NCI-H2081 (cell line): ENCODE results near the gene GPR171.

ENCODE experiments used
- DNase-seq, 2 experiments: peaks; one replicate each; lab custom pipeline; 2025; lab: John Stamatoyannopoulos, UW

Gene GPR171

GRCh38 chr3:151213151-151213550, 10.1 kb upstream of the GPR171 start:
- no peak for DNase-seq

GRCh38 chr3:151210676-151211381, 7.8 kb upstream of the GPR171 start:
- DNase-seq = peak in 1 of 2 experiments; percentile 44

GRCh38 chr3:151209654-151210053, 6.6 kb upstream of the GPR171 start:
- no peak for DNase-seq

GRCh38 chr3:151206201-151206600, 3.2 kb upstream of the GPR171 start:
- DNase-seq = no peak

- DNase-seq = no peak
Measured at GRCh38 chr3:151205482-151205881, 2.5 kb upstream of the GPR171 start.

DNA sequence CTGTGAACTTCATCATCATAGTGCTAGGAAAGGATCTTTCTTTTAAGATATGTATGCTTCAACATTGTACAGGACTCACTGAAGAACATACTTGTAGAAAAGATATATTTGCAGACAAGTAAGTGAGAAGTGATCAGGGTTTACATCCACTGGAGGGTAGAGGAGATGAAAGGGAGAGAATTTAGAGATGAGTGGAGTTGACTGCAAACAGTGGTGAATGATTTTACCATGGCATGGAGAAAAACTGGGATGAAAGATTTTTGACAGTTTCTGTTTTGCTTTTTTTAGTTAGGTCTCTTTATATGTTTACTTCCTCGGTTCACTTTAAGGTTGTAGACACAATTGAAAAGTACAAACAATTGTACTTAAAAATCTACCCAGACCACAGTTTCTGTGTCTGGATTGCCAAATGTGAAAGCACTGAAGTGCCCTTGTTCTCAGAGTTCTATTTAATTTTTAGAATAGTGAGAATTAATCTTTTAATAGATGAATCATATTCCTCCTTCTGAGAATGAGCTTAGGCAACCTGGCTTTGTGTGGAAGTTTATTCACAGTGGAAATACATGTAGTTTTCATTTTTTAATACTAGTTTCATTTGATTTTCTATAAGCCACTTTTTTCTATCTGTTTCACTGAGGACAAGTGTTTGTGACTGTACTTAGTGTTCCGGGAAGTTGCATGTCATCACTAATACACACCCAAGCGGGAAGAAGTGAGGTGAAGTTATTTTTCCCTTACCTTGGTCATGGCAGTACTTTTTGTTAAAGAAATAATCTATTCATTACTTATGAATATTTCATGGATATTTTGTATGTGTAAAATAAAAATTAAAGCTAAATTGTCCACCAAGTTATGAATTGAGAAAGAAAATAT, 1.8 kb upstream of the GPR171 start:
- no peak for DNase-seq

DNA sequence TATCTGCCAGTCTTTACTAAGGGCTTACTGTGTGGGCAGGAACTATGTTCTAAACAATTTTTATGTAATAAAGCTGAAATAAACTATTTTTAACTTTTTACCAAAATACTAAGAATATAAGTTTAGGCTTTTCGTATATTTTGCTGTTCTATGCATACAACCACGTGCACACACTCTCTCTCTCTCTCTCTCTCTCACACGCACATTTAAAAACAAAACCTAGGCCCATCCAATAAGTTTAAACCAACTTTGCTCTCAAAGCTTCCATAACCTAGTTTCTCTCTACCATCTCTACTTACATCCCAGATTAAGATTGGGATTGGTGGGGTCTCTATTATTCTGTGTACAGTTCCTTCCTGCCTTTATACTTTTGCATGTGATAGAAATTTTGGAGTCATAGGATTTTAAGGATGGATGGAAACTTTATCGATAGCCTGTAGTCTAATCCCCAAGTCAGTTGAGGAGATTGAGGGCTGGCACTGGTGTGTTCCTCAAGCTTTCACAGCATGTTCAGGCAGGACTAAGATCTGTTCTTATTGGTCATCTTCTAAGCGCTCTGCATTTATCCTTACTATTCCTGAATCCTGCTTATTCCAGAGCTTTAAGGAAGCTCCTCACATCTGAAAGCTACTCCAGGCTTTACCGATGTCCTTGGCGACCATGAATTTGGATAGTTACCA, 1.8 kb downstream of the GPR171 start:
- DNase-seq = no peak

DNA sequence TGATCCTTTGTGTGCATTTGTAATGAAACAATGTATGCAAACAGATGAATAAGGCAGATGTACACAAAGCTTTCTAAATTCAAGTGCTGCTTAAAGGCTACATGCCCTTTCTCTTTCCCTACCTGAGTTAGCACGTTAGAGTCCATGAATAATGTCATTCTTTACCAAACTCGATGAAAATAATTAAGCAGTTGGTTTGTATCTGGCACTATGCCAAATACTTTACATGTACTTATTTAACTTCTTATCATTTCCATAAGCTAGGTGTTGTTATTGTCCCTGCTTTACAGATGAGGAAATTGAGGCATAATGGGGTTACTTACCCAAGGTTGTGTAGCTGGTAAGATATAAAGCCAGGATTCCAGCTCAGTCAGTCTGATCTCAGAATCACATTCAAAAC, 2.4 kb downstream of the GPR171 start:
- DNase-seq = no peak

DNA sequence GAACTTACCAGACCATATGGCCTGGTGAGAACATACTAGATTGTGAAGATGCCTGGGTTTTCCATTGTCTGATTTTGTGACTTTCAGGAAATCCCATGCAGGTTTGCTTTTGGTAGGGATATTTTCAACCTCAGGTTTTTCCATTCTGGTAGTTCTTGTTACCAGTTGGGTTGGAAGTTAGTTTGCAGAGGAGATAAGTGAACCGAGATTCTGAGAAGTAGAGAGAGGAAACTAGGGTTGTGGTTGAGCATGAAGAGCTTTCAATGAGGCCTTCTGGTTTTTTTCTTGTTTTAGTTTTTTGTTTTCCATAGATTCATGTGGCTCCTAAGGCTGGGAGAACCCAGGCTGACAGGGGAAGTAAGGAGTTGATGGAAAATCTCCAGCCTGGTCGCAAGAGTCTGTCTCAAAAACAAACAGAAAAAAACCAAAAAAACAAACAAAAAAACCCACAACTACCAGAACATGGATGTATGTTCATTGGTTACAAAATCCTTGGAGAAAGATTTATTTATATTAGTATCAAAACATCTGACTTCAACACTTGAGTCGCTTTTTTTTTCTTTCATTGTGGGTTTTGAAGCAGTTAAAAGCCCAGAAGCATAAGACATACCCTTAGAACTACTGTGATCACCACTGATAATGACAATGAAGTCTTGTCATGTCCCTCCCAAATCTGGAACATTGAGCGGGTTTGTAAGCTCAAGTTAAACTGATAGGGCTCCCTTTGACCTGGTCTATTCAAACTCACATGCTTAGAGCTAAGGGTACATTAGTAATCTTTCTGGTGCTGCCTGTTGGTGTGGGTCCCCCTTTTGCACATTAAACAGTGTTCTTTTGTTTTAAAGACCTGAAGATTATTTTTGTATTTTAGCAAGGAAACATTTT, 3.2 kb downstream of the GPR171 start:
- no peak for DNase-seq

GRCh38 chr3:151198849-151199248, 4.2 kb downstream of the GPR171 start:
- DNase-seq = peak in 1 of 2 experiments; percentile 21

DNA sequence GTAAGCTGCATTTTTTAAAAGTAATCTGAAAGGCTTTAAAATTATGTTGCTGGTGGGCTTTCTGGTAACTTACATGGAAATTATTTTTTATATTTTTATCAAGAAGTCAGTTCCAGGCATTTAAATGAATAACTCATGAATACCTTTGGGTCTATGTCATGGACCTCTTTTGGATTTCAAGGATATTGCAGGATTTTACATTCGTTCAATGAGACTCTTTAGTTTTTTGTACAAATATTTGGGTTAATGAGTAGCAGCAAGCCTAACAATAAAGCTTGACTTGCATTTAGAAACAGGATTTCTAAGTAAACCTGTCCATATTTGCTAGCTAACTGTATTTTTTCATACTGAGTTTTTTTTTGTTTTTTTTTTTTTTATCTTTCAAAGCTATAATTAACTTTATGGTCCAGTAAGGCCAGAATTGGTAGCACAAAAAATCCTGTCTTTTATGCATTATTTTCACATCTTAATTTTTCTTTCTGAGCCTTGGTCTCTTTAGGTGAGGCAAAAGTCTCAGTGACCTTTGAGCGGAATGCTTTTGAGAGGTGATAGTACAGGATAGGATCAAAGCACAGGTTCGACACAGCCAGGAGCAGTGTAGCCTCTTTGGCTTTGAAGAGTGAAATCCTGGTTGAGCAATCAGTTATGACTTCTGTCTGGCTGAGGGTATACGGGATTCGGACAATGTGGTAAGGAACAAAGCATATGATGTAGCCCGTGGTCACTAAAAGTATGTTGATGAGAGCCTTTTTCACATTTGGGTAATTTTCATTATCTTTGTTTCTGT, 4.8 kb downstream of the GPR171 start:
- no peak for DNase-seq

DNA sequence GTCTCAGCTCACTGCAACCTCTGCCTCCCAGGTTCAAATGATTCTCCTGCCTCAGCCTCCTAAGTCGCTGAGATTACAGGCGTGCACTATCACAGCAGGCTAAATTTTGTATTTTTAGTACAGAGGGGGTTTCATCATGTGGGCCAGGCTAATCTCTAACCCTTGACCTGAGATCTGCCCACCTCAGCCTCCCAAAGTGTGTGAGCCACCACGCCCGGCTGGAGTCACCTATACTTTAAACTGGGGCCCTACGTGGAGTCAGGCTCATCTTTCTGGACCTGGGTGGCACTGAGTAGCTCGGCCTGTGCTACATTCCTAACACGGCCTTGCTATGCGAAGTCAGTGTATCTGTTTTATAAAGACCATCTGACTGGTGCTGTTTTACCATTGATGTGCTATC, 5.8 kb downstream of the GPR171 start:
- no peak for DNase-seq

GRCh38 chr3:151196434-151196833, 6.6 kb downstream of the GPR171 start:
- DNase-seq = no peak

DNA sequence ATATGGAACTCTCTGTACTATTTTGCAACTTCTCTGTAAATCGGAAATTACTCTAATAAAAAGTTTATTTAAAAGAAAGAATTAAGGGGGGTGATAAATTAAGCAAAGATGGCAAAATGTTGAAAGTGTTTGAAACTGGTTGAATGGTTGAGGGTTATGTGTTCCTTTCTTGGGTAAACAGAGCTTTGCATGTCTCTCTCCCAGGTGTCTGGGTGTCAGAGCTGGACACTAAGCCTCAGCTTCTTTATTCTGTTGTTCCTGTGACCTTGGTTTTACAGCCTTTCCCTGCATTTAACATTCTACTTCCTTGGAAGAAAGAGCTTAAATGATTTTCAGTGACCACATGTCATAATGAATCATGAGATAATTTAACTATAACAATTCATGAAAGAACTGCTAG, 7.2 kb downstream of the GPR171 start:
- no peak for DNase-seq

DNA sequence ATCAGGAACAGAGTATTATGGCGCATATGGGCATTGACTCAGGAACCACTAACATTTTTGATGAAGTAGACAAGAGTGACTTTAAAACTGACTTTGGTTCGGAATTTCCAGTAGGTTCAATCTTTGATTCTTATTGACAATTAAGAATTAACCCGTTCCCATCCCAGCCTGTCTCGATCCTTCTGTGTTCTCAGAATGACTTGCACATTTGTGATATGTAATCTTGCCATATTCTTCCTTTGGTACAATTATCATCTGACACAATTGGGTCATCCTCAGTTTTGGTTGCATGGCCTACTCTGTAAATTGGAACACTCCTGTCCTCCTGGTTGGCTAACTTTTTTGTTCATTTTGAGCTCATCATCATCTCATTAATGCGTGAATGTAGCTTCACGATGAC, 10.5 kb downstream of the GPR171 start:
- DNase-seq = no peak

DNA sequence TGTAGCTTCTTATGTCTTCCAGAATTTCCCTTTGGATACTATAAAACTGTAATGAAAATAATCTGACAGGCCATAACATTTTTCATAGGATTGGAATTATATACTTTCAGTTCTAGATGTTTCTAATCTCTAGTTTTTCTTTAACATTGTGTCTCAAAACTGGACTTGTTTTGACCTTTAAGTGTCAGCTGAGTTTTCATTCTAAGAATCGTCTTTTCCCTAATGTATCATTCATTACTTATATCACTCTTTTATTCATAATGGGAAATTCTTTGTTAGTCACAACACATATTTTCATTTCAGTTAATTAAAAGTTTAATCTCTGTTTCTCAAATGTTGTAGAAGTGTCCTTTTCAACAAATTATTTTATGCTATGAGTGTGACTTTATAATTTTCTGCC, 11.9 kb downstream of the GPR171 start:
- DNase-seq = no peak

GRCh38 chr3:151183265-151183671, 19.7 kb downstream of the GPR171 start:
- DNase-seq = no peak

DNA sequence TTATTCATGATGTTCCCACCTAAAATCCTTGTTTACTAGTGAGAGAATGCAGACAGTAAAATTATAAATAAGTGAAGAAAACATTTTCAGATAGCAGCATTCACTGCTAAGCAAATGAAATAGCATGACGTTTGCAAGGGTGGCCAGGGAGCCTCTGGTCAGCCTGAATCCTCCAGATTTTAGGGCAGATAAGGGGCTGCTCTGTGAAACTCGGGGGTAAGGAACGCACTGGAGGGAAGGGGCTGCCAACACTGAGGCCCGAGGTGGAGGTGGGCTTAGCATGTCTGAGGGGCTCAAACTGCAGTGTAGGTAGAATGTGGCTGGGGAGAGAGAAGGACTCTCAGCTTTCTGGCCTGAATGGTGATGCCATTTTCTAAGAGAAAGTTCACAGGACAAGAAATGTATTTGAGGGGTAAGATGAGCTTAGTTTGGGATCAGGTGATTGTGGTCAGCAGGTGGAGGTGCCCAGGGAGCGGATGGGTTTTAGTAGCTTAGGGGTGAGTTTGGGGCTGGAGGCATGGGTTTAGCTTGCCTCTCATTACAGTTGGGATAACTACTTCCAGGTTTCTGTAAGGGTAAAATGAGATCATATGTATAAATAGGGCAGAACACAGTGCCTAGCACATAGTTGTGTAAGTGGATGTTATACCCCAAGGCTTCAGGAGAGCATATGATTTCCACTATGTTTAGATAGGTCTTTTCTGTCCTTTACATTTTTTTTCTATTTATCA, 20.5 kb downstream of the GPR171 start:
- no peak for DNase-seq

DNA sequence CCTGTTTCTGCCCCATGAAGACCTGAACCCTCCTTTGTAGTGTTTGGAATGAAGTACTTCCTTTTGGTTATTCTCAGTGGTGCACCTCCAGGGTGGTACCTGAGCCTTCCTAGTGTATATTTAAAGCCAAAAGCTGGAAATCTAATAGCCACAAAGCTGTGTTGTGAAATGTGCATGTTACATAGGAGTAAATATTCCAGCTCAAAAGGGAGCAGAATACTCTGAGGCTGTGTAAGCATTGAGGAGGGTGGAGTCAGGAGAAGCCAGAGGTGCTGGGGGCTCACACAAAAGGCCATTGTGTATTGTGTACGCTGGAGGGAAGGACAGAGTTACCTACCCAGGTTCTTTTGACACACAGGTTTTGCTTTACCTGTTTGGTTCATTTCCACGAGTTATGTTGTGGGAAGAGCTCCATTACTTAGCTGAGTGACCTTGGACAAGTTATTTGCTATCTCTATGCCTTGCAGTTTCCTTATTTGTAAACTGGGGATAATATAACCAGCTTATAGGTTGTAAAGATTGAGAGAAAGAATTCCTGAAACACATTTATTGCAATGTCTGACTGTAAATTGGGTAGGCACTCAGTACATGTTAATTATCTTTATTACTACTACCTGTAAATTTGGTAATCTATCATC, 24.7 kb downstream of the GPR171 start:
- no peak for DNase-seq

DNA sequence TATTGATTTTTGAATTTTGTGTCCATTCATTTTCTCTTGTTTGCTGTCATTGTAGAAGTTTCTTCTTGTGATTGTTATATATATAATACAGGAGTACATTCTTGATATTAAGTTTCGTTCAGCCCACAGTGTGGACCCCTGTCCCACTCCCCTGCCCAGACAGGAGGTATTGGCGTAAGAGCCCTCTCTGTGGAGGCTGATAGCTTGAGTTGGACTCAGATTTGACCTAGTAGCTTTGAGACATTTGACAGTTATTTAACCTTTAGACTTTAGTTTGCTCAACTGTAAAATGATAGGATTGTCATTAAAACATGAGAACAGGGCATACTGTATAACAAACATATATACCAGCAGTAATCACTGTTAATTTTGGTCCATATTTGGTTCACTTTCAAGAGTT, 27.1 kb downstream of the GPR171 start:
- no peak for DNase-seq
